Nephron (organoid): ENCODE results near the gene COL18A1.

Experiments
- H3K27ac Mint-ChIP-seq, 3 experiments: 2 replicates each; pipeline ENCODE4 v1.8.0; 2020; ENCODE audit warnings: mixed read lengths in 3 of 3, mild to moderate bottlenecking in 2 of 3, moderate library complexity in 1 of 3
- H3K27me3 Mint-ChIP-seq: 2 replicates; pipeline ENCODE4 v1.8.0; 2021; ENCODE audit warnings: low read depth, mild to moderate bottlenecking, moderate library complexity, mixed read lengths
- H3K36me3 Mint-ChIP-seq: 2 replicates; pipeline ENCODE4 v1.8.0; 2020; ENCODE audit warnings: low read depth, mixed read lengths
- H3K4me1 Mint-ChIP-seq: 2 replicates; pipeline ENCODE4 v1.8.0; 2020; ENCODE audit warnings: mixed read lengths
- H3K4me3 Mint-ChIP-seq, 3 experiments: 2 replicates each; pipeline ENCODE4 v1.8.0; 2020; ENCODE audit warnings: mild to moderate bottlenecking in 3 of 3, mixed read lengths in 3 of 3, moderate library complexity in 2 of 3
- H3K9me3 Mint-ChIP-seq: 2 replicates; pipeline ENCODE4 v1.8.0; 2020; ENCODE audit warnings: mixed read lengths
- TF ChIP-seq, protein P1 (sequence below), 3 experiments: fragments of 200-600 bp; sonication (generic); IDR thresholded peaks; one replicate each; pipeline ENCODE4 v1.5.0; 2021; ENCODE audit warnings: antibody characterized with exemption in 3 of 3; ENCODE audit not compliant: unreplicated experiment in 3 of 3

The COL18A1 gene

GRCh38 chr21:45482899-45483821 is 78.2 kb downstream of the COL18A1 start:
- H3K27me3 Mint-ChIP-seq, result no peaks in the 10 kb centered on the region
- no peak overlapping the region for H3K27ac Mint-ChIP-seq
- peaks cover 23% of the 10 kb centered on the region for H3K36me3 Mint-ChIP-seq
- peaks cover 12% of the 10 kb centered on the region for H3K4me1 Mint-ChIP-seq
- TF ChIP-seq, protein P1, sequence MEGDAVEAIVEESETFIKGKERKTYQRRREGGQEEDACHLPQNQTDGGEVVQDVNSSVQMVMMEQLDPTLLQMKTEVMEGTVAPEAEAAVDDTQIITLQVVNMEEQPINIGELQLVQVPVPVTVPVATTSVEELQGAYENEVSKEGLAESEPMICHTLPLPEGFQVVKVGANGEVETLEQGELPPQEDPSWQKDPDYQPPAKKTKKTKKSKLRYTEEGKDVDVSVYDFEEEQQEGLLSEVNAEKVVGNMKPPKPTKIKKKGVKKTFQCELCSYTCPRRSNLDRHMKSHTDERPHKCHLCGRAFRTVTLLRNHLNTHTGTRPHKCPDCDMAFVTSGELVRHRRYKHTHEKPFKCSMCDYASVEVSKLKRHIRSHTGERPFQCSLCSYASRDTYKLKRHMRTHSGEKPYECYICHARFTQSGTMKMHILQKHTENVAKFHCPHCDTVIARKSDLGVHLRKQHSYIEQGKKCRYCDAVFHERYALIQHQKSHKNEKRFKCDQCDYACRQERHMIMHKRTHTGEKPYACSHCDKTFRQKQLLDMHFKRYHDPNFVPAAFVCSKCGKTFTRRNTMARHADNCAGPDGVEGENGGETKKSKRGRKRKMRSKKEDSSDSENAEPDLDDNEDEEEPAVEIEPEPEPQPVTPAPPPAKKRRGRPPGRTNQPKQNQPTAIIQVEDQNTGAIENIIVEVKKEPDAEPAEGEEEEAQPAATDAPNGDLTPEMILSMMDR (IDR thresholded peaks at IDR 0.05; ENCODE audit: unreplicated experiment in 3 of 3), result no peak
- H3K9me3 Mint-ChIP-seq, result no peaks in the 10 kb centered on the region
- no peak overlapping the region for H3K4me3 Mint-ChIP-seq

DNA sequence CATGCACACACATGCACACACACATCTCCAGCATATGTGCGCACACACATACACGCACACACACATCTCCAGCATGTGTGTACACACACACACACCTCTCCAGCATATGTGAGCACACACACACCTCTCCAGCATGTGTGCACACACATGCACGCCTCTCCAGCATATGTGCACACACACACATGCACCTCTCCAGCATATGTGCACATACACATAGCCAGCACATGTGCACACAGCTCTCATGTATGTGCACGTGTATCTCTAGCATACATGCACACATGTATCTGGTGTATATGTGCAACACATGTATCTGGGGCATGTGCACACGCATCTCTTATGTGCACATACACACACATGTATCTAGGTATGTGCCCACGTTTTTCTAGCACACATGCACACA is 79.4 kb downstream of the COL18A1 start:
- peaks cover 16% of the 10 kb centered on the region for H3K36me3 Mint-ChIP-seq
- H3K27ac Mint-ChIP-seq, result peak overlapping the region in 1 of 3 experiments; percentile 53
- H3K4me1 Mint-ChIP-seq, result peaks cover 9% of the 10 kb centered on the region
- TF ChIP-seq, protein P1 (IDR thresholded peaks at IDR 0.05; ENCODE audit: unreplicated experiment in 3 of 3), result no peak
- no peak overlapping the region for H3K4me3 Mint-ChIP-seq
- no peaks in the 10 kb centered on the region for H3K9me3 Mint-ChIP-seq
- H3K27me3 Mint-ChIP-seq, result no peaks in the 10 kb centered on the region

DNA sequence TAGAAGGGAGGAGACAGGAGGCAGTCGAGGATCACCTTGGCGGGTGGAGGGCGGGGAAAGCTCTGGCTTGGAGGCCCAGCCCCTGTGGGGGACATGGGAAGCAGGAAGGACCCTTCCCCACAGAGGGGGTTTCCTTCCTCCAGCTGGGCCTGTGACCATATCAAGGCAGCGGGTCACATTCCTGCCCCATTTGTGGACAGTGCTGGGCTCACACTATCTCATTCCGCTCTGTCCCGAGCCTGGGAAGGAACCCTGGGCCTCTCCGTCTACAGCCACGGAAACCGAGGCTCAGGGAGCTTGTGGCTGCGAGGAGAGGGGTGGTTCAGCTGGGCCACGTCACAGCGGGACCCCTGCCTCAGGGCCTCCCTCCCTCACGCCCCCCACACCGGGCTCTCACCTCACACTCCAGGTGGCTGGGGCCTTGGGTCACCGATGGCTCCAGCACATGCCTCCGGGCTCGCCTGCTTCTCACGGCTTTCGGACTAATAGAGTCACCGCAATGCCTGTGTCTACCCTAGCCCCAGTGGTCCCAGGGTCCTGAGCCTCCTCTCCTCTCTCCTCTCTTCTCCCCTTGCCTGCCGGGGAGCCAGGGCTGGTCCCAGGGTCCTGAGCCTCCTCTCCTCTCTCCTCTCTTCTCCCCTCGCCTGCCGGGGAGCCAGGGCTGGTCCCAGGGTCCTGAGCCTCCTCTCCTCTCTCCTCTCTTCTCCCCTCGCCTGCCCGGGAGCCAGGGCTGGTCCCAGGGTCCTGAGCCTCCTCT is 80.9 kb downstream of the COL18A1 start:
- Mint-ChIP-seq H3K4me3 (no peak overlapping the region), H3K4me1 (peaks cover 7% of the 10 kb centered on the region), H3K27me3 (no peaks in the 10 kb centered on the region), H3K27ac (no peak overlapping the region), H3K36me3 (peaks cover 13% of the 10 kb centered on the region), H3K9me3 (no peaks in the 10 kb centered on the region)
- TF ChIP-seq, protein P1 (IDR thresholded peaks at IDR 0.05; ENCODE audit: unreplicated experiment in 3 of 3), result no peak

DNA sequence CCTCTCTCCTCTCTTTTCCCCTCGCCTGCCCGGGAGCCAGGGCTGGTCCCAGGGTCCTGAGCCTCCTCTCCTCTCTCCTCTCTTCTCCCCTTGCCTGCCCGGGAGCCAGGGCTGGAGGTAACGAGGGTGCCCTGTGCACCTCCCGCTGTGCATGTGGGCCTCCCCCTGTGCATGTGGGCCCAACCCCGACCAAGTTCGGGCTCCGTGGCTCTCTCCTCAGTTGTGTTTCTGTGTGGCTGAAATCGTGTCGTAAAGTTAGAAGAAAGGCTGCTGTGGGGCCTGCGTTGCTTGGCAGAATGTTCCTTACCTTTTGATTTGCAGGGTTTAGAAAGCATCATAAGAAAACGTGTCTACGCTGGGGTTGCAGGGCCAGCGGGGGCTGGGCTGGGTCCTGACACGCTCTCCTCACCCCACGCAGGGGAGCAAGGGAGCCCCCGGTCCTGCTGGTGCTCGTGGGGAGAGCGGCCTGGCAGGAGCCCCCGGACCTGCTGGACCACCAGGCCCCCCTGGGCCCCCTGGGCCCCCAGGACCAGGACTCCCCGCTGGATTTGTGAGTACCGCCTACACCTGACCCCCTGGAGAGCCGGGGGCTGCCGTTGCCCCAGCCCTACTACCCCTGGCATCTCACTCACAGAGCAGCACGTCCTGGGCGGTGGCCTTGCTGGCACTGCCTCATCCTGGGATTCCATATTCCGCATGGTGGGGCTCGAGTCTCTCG is 81.6 kb downstream of the COL18A1 start:
- peaks cover 7% of the 10 kb centered on the region for H3K4me1 Mint-ChIP-seq

DNA sequence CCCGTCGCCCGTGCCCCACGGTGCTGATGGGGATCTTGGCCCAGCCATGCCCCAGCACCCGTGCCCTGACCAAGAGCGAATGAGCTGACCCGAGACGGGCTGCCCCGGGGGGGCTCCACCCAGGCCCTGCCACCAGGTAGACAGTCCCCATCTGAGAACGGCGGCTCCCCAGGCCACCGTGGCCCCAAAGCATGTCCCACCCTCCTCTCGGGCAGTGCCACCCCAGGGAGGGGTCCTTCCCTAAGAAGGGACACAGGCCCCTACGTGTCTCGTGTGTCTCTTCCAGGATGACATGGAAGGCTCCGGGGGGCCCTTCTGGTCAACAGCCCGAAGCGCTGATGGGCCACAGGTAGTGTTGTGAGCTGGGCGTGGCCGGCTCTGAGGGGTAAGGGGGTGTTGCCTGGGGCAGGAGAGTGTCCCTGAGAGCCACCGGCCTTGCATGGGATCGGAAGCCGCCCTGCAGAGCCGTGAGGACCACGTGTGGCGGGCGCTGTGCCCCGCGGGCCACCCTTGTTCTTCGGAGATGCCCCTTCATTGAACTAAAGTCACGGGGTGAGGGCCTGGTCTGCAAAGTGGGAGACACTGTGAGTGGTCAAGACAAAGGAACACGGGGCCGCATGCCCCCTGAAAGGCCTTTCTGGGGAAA is 82.3 kb downstream of the COL18A1 start:
- no peak overlapping the region for H3K27ac Mint-ChIP-seq
- H3K4me3 Mint-ChIP-seq, result no peak overlapping the region
- H3K27me3 Mint-ChIP-seq, result peaks cover 3% of the 10 kb centered on the region
- H3K36me3 Mint-ChIP-seq, result peaks cover 13% of the 10 kb centered on the region
- peaks cover 7% of the 10 kb centered on the region for H3K4me1 Mint-ChIP-seq
- TF ChIP-seq, protein P1 (IDR thresholded peaks at IDR 0.05; ENCODE audit: unreplicated experiment in 3 of 3), result no peak
- no peaks in the 10 kb centered on the region for H3K9me3 Mint-ChIP-seq

More for the DNA sequence above, 81.6 kb downstream of the COL18A1 start:
- H3K36me3 Mint-ChIP-seq, result peaks cover 13% of the 10 kb centered on the region
- H3K9me3 Mint-ChIP-seq, result no peaks in the 10 kb centered on the region
- peak overlapping the region in 1 of 3 experiments; percentile 80 for H3K27ac Mint-ChIP-seq
- H3K27me3 Mint-ChIP-seq, result no peaks in the 10 kb centered on the region
- H3K4me3 Mint-ChIP-seq, result no peak overlapping the region
- TF ChIP-seq, protein P1 (IDR thresholded peaks at IDR 0.05; ENCODE audit: unreplicated experiment in 3 of 3), result no peak
